ENCODE results near the gene PNPLA7.

The PNPLA7 gene

GRCh38 chr9:137478962-137479861 is 71.0 kb downstream of the PNPLA7 start:
- TF ChIP-seq ARNT (IDR thresholded peaks at IDR 0.05) (no peak), BHLHE40 (IDR thresholded peaks at IDR 0.05; ENCODE audit: borderline replicate concordance) (no peak), PKNOX1 (IDR thresholded peaks at IDR 0.05) (no peak), SUZ12 (IDR thresholded peaks at IDR 0.05) (no peak), NFRKB (IDR thresholded peaks at IDR 0.05) (no peak), LEF1 (IDR thresholded peaks at IDR 0.05; ENCODE audit: borderline replicate concordance) (no peak), FOXA1 (IDR thresholded peaks at IDR 0.05) (no peak), L3MBTL2 (conservative IDR thresholded peaks at IDR 0.05) (no peak), ELF4 (IDR thresholded peaks at IDR 0.05) (no peak)
- ChIA-PET CTCF (no interaction called here), POLR2A (no interaction called here)
- DNase-seq (ENCODE audit: extremely low spot score) = no peak

- ChIA-PET POLR2A (no interaction called here), CTCF (no interaction called here)
- TF ChIP-seq FOXK2 (IDR thresholded peaks at IDR 0.05) (no peak), TARDBP (IDR thresholded peaks at IDR 0.05) (no peak), CTBP1 (IDR thresholded peaks at IDR 0.05; ENCODE audit: borderline replicate concordance) (no peak), BHLHE40 (IDR thresholded peaks at IDR 0.05; ENCODE audit: borderline replicate concordance) (no peak), SP1 (IDR thresholded peaks at IDR 0.05) (no peak), SUZ12 (IDR thresholded peaks at IDR 0.05) (no peak), ELF4 (IDR thresholded peaks at IDR 0.05) (no peak), ZNF384 (IDR thresholded peaks at IDR 0.05) (no peak), PKNOX1 (IDR thresholded peaks at IDR 0.05) (no peak), FOXA1 (IDR thresholded peaks at IDR 0.05) (no peak), HDGF (IDR thresholded peaks at IDR 0.05; ENCODE audit: borderline replicate concordance) (no peak), ARNT (IDR thresholded peaks at IDR 0.05) (no peak), FOXM1 (IDR thresholded peaks at IDR 0.05; ENCODE audit: borderline replicate concordance) (no peak), L3MBTL2 (conservative IDR thresholded peaks at IDR 0.05) (no peak)
- no peak for DNase-seq (ENCODE audit: extremely low spot score)
These were observed 71.6 kb downstream of the PNPLA7 start for GRCh38 chr9:137478613-137478961.

GRCh38 chr9:137477778-137478612 is 72.2 kb downstream of the PNPLA7 start:
- POLR2A ChIA-PET = no interaction called here
- TF ChIP-seq FOXM1 (IDR thresholded peaks at IDR 0.05; ENCODE audit: borderline replicate concordance) (no peak), BHLHE40 (IDR thresholded peaks at IDR 0.05; ENCODE audit: borderline replicate concordance) (no peak), PKNOX1 (IDR thresholded peaks at IDR 0.05) (no peak), HDGF (IDR thresholded peaks at IDR 0.05; ENCODE audit: borderline replicate concordance) (no peak), LEF1 (IDR thresholded peaks at IDR 0.05; ENCODE audit: borderline replicate concordance) (no peak), ZNF384 (IDR thresholded peaks at IDR 0.05) (no peak), ARNT (IDR thresholded peaks at IDR 0.05) (no peak), FOXK2 (IDR thresholded peaks at IDR 0.05) (no peak), SP1 (IDR thresholded peaks at IDR 0.05) (no peak), CTBP1 (IDR thresholded peaks at IDR 0.05; ENCODE audit: borderline replicate concordance) (no peak), NFRKB (IDR thresholded peaks at IDR 0.05) (no peak), L3MBTL2 (conservative IDR thresholded peaks at IDR 0.05) (no peak), SUZ12 (IDR thresholded peaks at IDR 0.05) (no peak), TARDBP (IDR thresholded peaks at IDR 0.05) (no peak), FOXA1 (IDR thresholded peaks at IDR 0.05) (no peak), ELF4 (IDR thresholded peaks at IDR 0.05) (no peak)
- DNase-seq (ENCODE audit: extremely low spot score) = no peak
- CTCF ChIA-PET = no interaction called here

GRCh38 chr9:137476856-137477255 is 73.3 kb downstream of the PNPLA7 start:
- TF ChIP-seq NFRKB (IDR thresholded peaks at IDR 0.05) = no peak
- TF ChIP-seq FOXK2 (IDR thresholded peaks at IDR 0.05) = no peak
- no peak for TF ChIP-seq L3MBTL2 (conservative IDR thresholded peaks at IDR 0.05)
- TF ChIP-seq LEF1 (IDR thresholded peaks at IDR 0.05; ENCODE audit: borderline replicate concordance) = no peak

GRCh38 chr9:137475666-137476065 is 74.5 kb downstream of the PNPLA7 start:
- POLR2A ChIA-PET = no interaction called here
- no peak for TF ChIP-seq L3MBTL2 (conservative IDR thresholded peaks at IDR 0.05)
- DNase-seq (ENCODE audit: extremely low spot score) = no peak
- CTCF ChIA-PET = no interaction called here

More at GRCh38 chr9:137476856-137477255, 73.3 kb downstream of the PNPLA7 start:
- CTCF ChIA-PET = no interaction called here
- no peak for DNase-seq (ENCODE audit: extremely low spot score)
- POLR2A ChIA-PET = no interaction called here

GRCh38 chr9:137474271-137474670 is 75.9 kb downstream of the PNPLA7 start:
- no peak for DNase-seq (ENCODE audit: extremely low spot score)
- POLR2A ChIA-PET = no interaction called here
- TF ChIP-seq TARDBP (IDR thresholded peaks at IDR 0.05) = no peak
- TF ChIP-seq FOXM1 (IDR thresholded peaks at IDR 0.05; ENCODE audit: borderline replicate concordance) = no peak
- no peak for TF ChIP-seq NFRKB (IDR thresholded peaks at IDR 0.05)
- no peak for TF ChIP-seq PKNOX1 (IDR thresholded peaks at IDR 0.05)
- no peak for TF ChIP-seq BHLHE40 (IDR thresholded peaks at IDR 0.05; ENCODE audit: borderline replicate concordance)
- no peak for TF ChIP-seq SUZ12 (IDR thresholded peaks at IDR 0.05)
- TF ChIP-seq ZNF384 (IDR thresholded peaks at IDR 0.05) = no peak
- TF ChIP-seq ELF4 (IDR thresholded peaks at IDR 0.05) = no peak
- TF ChIP-seq FOXK2 (IDR thresholded peaks at IDR 0.05) = no peak
- TF ChIP-seq FOXA1 (IDR thresholded peaks at IDR 0.05) = no peak
- no peak for TF ChIP-seq HDGF (IDR thresholded peaks at IDR 0.05; ENCODE audit: borderline replicate concordance)
- TF ChIP-seq L3MBTL2 (conservative IDR thresholded peaks at IDR 0.05) = no peak
- no peak for TF ChIP-seq ARNT (IDR thresholded peaks at IDR 0.05)
- no peak for TF ChIP-seq CTBP1 (IDR thresholded peaks at IDR 0.05; ENCODE audit: borderline replicate concordance)
- no peak for TF ChIP-seq LEF1 (IDR thresholded peaks at IDR 0.05; ENCODE audit: borderline replicate concordance)
- CTCF ChIA-PET = no interaction called here

Data from HEK293T (cell line).